Endothelial cell of umbilical vein (primary cell): Measurements from ENCODE around the gene CRP.
A peak's percentile ranks its signal among the peaks of the same experiment; 100 is the strongest.

Source experiments
- EZH2 ChIP-seq: IDR thresholded peaks from 2 replicates; pipeline ENCODE4 v1.6.1; 2012; ENCODE audit warnings: borderline replicate concordance, low read depth, mild to moderate bottlenecking, moderate library complexity, low read length, inconsistent platforms; ENCODE audit not compliant: severe bottlenecking
- FOS ChIP-seq: IDR thresholded peaks from 2 replicates; pipeline ENCODE4 v1.6.1; 2011; ENCODE audit warnings: mild to moderate bottlenecking, low read length, moderate library complexity, borderline replicate concordance; ENCODE audit not compliant: insufficient read depth
- JUN ChIP-seq: IDR thresholded peaks from 2 replicates; pipeline ENCODE4 v1.6.1; 2011; ENCODE audit warnings: borderline replicate concordance, low read depth; ENCODE audit not compliant: insufficient read length, insufficient read depth
- MYC ChIP-seq: IDR thresholded peaks from one replicate; pipeline ENCODE4 v1.6.1; 2011; ENCODE audit warnings: mild to moderate bottlenecking, low read depth, low read length
- POLR2A ChIP-seq: IDR thresholded peaks from 2 replicates; pipeline ENCODE4 v1.6.1; 2012; ENCODE audit warnings: low read depth, mild to moderate bottlenecking, control low read depth, low read length
- POLR2AphosphoS5 ChIP-seq: IDR thresholded peaks from 2 replicates; pipeline ENCODE4 v1.6.1; 2012; ENCODE audit warnings: low read depth, mild to moderate bottlenecking, control low read depth, low read length, moderate library complexity; ENCODE audit not compliant: insufficient read depth
- TF ChIP-seq, protein P1 (sequence below), 2 donors: IDR thresholded peaks; 1 replicate in 1 of 2; 2 replicates in 1 of 2; pipeline ENCODE4 v1.5.1; 2011; ENCODE audit warnings: low read length in 2 of 2, mild to moderate bottlenecking in 2 of 2, moderate library complexity in 2 of 2, control low read depth in 1 of 2, inconsistent platforms in 1 of 2, low read depth in 1 of 2; ENCODE audit not compliant: insufficient read depth in 1 of 2; ENCODE audit errors: extremely low read depth in 1 of 2

DNA sequence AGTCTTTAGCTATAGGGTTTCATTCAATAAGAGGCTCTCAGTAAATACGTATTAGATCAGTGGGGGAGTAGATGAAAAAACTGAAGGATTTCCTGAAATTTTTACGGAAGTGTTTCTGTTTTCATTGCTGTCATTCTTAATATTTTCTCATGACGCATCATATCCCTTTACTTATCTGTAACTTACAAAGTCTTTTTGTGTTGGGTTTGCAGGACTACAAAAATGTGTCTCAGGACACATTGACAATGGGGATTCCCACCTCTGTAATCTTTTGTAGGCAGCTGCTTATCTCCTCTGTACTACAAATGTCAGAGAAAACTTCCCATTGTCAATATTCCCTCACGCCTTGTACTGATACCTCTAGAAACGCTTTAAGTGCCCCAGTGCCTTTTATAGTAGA lies 35.5 kb downstream of the CRP start:
- TF ChIP-seq POLR2A, result no peak
- TF ChIP-seq, protein P1, sequence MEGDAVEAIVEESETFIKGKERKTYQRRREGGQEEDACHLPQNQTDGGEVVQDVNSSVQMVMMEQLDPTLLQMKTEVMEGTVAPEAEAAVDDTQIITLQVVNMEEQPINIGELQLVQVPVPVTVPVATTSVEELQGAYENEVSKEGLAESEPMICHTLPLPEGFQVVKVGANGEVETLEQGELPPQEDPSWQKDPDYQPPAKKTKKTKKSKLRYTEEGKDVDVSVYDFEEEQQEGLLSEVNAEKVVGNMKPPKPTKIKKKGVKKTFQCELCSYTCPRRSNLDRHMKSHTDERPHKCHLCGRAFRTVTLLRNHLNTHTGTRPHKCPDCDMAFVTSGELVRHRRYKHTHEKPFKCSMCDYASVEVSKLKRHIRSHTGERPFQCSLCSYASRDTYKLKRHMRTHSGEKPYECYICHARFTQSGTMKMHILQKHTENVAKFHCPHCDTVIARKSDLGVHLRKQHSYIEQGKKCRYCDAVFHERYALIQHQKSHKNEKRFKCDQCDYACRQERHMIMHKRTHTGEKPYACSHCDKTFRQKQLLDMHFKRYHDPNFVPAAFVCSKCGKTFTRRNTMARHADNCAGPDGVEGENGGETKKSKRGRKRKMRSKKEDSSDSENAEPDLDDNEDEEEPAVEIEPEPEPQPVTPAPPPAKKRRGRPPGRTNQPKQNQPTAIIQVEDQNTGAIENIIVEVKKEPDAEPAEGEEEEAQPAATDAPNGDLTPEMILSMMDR (IDR thresholded peaks at IDR 0.05; ENCODE audit: extremely low read depth in 1 of 2, insufficient read depth in 1 of 2, low read depth in 1 of 2, low read length in 2 of 2), result no peak
- no peak for TF ChIP-seq EZH2
- no peak for TF ChIP-seq POLR2AphosphoS5
- TF ChIP-seq MYC, result no peak
- TF ChIP-seq FOS, result peak; percentile 64
- TF ChIP-seq JUN, result peak; percentile 56
